ENCODE data around the gene HSH2D.

Gene HSH2D

DNA sequence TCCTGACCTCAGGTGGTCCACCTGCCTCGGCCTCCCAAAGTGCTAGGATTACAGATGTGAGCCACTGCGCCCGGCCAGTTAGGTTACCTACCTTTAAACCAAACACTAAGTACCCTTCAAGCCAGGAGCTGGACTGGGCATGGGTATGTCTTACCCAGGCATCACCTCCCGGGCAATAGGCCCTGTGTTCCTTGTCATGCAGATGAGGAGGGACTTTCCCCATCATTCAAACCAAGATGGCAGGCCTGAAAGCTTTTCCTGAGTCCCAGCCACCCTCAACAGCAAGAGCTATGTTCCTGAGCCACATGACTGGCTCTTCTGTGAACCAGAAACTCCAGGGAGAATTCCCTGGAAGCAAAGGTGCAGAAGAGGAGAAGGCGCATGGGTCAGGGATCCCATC, 22.3 kb upstream of the HSH2D start:
- DNase-seq, result no peak

DNA sequence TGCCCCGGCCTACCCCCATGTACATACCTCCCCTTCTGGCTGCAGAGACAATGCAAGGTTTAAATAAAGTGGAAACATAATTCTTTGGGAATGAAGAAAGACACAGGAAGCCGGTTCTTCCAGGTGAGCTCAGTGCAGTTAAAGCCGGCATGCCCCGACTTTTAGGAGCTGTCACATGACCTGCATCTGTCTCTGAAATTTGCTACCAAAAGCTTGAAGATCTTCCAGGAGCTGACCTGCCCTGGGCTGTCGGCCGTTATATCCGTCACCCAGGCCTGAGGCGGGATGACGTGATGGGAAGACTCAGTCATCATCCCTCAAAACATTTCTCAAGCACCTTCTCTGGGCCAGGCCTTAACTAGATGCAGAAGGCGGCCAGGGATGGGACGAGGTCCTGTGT, 21.5 kb upstream of the HSH2D start:
- no peak for DNase-seq

DNA sequence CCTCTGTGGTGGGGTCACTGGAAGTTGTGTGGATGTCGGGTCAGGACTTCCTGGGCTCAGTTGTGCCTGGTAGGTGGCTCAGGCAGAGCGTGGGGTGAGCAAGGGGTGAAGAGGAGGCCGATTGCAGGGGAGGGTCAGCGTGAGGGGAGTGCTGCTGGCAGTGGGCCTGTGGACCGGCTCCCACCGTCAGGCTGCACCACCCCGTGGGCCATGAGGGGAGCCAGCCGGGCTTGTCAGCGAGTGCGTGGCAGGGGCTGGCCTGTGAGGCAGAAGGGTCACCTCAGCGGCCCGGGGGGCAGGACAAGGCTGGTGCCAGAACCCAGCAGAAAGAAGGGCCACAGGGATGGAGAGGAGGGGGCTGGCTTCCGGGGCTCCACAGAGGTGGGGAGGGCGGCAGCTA, 18.5 kb upstream of the HSH2D start:
- DNase-seq, result no peak

DNA sequence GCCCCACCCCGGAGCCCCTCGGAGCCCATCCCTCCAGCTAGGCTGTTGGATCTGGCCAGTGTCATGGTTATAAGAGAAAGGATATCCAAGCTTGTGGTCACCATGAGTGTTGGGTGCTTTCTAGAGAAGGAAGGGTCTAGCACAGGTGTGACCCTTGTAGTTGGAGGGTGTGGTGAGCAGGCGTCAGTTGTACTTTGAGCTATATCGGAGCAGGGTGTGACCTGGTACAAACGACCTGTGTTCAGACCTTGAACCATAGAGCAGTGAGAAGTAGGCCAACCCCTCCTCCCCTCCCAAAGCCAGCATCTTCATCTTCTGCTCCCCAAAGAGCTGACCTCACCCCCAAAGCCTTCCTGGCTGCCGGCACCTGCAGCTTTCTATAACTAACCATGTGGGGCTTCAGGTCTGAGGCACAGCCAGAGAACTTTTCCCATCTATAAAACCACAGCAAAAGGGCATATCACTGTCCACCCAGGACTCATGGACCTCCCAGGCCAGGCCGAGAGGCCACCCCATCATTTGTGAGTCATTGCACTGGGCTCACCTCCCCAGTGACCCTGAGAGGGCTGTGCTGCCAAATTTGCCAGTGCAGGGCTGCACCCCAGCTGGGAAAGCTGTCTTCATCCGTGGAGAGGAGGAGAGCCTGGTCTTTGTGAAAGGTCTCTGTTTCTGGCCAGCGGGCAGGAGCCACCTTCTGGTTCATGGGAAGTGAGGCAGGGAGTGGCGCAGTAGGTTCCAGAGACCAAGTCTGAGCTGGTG, 17.6 kb upstream of the HSH2D start:
- no peak for DNase-seq

DNA sequence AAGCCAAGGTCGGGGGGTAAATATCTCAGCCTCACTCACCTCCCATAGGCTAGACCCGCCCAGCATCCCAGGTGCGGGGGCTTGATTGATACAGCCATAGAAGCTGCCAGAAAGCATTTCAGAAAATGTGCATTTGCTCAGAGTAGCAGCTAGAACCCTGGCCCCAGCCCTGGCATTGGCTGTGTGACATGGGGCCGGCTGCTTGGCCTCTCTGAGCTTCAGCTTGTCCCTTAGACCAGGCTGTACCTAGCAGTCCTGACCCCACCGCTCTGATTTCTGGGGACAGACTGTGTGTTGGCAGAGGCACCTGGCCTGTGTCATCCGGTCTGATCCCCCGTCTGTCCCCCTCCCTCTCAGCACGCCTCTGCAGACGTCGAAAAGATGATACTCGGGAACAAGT, 16.4 kb upstream of the HSH2D start:
- DNase-seq, result no peak

DNA sequence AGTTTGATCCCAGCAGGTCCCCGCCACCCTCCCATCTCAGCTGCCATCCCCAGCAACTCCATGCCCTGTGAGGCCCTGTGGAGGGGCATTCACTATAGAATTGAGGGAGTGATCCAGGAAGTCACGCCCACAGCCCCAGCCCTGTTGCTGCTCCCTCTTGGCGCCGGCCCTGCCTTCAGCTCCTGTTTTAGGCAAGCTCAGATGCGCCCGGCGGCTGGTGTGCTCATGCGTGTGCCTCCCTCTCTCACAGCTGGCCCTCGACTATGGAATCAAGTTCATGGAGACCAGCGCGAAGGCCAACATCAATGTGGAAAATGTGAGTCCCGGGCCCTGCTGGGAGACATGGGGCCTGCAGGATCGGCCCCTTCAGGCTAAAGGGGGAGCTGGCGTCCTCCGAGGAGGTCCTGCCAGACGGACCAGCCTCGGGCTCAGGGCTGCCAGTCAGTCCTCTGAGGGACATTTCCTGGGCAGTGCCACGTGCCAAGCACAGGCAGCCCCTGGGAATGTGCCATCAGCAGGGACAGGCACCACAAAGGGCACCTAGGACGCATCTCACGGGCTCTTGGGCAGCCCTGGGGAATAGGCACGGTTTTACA, 15.6 kb upstream of the HSH2D start:
- DNase-seq, result no peak

DNA sequence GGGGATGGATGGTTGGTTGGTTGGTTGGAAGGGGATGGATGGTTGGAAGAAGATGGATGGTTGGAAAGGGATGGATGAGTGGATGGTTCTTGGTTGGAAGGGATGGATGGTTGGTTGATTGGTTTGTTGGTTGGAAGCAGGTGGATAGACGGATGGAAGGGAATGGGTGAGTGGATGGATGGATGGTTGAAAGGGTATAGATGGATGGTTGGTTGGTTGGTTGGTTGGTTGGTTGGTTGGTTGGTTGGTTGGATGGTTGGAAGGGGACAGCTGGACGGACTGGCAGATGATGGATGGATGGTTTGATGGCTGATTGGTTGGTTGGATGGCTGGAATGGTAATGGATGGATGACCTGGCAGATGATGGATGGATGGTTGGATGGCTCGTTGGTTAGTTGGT, 11.8 kb upstream of the HSH2D start:
- no peak for DNase-seq

DNA sequence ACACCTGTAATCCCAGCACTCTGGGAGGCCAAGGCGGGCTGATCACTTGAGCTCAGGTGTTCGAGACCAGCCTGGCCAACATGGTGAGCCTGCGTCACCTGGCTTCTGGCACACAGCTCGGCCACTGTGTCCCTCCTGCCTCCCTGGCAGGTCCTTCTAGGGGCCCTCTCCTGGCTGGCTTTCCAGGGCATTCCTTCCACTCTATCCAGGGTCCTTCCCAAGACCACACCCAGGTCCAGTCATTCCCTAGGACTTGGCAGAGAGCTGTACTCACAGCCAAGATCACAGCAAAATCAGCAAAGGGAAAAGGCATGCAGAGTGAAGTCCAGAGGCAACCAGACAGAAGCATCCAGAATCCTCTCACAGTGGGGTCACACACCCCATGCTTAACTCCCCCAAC, 9.7 kb upstream of the HSH2D start:
- DNase-seq, result no peak

DNA sequence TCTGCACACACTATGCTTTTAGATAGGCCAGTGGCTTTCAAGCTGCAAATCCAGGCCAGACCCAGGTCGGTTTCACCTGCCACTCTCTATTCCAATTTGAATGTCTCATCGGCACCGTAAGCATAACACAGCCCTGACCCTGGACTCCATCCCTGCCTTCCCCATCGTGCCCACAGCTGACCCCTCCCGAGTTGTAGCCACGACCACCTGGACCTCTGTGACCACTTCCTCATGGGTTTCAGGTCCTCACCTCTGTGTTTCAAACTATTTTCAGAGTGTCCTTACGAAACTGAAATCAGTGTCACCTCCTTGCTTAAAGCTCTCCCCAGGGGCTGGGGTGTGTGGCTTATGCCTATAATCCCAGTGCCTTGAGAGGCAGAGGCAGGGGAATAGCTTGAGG, 9.0 kb upstream of the HSH2D start:
- no peak for DNase-seq

DNA sequence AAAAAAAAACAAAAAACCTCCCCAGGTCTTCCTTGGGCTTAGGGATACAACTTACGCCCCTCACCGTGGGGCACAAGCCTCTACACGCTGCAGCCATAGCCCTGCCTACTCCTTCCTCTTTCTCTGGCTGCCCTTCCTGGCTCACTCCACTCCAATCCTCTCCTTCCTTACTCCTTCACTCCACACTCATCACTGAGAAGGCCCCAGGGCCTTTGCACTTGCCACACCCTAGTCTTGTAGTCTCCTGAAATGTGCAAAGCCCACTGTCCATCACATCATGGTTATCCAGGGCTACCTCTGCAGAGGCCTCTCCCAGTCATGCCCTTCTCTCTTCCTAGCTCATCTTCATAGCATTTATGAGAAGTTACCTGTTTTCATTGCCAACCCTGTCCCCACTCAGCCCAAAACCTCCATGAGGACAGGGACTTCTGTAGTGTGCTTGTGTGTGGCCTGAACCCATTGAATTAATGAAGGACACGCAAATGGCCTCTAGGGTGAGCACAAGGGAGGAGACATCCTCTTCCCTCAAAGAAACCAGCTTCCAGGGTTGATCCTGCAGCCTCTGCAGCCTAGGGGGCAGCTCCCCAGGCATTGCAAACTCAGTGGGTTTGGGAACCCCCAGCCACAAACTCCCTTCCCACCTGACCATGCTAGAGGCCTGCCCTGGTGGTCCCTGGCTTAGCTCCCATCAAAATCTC, 7.9 kb upstream of the HSH2D start:
- no peak for DNase-seq

DNA sequence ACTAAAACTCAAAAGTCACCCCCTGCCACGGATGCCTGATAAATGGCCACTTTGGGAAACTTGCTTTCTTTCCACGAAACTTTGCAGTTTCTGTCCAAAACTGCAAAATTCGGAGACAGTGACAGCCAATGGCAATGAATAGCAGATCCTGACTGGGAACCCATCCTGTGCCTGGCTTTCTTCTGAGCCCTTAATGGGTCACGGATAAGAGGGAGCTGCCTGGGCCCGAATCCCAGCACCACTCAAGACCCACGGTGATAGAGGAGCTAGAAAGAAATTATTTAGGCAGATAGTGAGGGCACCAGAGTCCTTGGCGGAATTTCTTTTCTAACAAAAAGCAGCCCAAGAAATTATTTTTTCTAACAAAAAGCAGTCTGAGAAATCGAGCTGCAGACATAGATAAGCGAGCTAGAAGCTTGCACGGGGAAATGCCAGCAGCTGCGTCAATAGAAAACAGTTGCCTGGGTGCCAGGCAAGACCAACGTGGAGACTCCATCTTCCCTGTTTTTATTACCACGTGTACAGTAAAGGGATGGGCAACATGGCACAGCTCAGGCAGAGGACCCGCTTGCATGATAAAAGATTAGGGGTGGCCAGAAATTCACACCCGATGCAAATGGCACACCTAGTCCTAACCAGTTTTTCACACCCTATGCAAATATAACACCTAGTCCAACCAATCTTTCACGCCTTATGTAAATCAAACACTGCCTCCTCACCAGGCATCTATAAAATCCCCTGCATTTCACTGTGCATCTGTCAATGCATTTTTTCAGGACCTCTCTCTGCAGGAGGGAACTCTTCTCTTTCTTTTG, 7.1 kb upstream of the HSH2D start:
- DNase-seq, result no peak

DNA sequence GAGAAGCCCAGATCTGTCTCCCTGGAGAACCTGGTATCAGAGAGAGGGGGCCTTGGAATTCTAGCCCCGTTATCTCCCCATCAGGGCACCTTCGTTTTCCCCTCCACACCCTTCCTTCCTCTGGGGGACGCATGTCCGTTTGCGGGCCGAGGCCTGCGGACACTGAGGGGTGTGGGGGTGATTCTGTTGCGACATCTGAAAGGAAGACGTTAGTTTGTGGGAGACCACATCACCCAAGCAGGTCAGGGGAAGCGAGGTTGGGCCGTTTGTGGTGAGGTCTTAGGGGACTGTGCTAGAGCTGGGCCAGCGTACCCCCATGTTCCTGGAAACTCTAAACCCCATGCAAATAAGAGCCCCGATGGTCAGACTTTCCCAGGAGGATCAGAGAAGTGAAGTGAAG, 3.7 kb upstream of the HSH2D start:
- no peak for DNase-seq

DNA sequence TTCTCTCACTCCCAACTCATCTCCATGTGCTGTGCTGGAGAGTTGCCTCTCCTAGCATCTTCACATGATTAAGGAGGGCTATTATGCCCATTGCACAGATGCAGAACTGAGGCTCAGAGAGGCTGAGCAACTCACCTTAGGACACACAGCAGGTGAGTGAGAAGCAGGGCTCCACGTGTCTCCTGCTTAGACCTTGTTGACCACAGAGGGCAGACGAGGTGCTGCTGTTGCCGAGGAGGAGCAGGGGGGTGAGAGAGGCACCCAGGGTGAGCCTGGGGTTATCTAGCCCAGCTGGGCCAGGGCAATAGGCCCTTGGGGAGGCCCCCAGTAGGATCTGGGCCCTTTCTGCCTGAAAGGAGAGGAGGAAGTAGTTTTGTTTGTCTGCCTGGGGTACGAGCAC, 2.4 kb upstream of the HSH2D start:
- DNase-seq, result no peak

DNA sequence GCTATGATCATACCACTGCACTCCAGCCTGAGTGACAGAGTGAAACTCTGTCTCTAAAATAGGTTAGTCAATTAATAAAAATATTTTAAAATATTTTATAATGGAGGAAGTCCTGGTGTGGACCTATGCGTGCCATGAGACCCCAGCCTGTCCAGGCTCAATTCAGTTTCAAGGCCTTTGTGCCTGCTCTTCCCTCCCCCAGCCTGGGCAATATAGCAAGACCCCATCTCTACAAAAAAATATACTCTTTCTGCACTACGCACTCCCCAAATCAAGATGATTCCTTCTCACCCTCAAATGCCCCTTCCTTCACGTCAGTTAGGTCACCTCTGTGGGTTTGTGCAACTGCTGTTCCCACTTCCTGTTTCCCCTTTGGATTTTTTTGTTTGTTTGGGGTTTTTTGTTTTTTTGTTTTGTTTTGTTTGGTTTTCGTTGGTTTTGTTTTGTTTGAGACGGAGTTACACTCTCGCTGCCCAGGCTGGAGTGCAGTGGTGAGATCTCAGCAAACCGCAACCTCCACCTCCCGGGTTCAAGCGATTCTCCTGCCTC, 1.4 kb upstream of the HSH2D start:
- DNase-seq, result no peak

DNA sequence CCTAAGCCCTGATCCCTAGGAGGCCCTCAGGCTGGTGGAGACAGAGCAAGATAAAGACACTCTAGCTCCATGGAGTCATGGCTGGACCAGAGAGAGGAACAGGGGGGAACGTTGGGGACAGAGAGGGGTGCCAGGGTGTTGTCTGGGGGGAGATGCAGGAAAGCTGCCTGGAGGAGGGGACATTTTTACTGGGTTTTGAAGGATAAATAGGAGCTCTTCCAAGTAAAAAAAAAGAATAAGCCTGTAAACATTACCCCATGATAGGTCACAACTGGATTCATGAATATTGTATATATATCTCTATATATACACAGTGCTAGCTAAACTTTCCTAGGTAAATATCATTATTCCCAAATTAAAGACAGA, 714 bp downstream of the HSH2D start:
- no peak for DNase-seq

DNA sequence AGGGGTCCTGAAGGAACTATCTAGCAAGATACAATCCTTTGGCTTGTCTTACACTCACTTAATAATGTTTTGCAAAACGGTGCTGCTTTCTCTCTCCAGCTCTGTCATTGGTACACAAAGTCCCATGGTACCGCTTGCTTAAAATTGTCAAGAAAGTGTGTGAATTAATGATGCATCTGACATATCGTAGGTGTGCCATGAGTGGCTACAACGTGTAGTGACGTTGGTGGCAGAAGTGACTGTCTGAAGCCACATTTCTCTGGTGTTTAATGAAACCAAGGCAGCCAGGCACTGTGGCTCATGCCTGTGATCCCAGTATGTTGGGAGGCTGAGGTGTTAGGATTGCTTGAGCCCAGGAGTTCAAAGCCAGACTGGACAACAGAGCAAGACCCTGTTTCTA, 2.6 kb downstream of the HSH2D start:
- DNase-seq, result no peak

DNA sequence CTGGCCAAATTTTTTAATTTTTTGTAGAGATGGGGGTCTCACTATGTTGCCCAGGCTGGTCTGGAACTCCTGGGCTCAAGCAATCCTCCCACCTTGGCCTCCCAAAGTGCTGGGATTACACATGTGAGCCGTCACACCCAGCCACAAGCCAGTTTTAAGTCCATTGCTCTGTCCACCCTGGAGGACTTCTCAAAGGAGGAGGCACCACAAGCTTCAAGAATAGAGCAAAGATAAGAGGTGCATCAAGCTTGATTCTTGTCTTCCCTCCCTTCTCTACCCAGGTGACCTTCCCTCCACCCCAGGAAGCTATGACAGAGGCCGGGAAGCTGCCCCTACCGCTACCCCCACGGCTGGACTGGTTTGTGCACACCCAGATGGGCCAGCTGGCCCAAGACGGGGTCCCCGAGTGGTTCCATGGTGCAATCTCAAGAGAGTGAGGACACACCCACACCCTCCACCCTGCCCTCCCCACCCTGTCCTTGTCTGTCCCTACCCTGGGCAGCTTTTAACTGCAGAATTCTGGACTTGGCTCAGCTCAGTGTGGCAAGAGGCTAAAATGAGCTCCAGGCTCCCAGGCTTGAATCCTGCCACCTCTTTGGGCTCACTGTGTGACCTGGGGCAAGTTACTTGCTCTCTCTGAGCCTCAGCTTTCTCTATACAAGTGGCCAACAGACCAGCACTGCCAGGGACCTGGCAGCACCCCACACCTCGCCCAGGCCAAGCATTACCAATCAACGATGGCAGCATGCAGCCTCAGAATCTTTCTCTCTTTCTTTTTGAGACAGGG, 5.2 kb downstream of the HSH2D start:
- DNase-seq, result no peak

DNA sequence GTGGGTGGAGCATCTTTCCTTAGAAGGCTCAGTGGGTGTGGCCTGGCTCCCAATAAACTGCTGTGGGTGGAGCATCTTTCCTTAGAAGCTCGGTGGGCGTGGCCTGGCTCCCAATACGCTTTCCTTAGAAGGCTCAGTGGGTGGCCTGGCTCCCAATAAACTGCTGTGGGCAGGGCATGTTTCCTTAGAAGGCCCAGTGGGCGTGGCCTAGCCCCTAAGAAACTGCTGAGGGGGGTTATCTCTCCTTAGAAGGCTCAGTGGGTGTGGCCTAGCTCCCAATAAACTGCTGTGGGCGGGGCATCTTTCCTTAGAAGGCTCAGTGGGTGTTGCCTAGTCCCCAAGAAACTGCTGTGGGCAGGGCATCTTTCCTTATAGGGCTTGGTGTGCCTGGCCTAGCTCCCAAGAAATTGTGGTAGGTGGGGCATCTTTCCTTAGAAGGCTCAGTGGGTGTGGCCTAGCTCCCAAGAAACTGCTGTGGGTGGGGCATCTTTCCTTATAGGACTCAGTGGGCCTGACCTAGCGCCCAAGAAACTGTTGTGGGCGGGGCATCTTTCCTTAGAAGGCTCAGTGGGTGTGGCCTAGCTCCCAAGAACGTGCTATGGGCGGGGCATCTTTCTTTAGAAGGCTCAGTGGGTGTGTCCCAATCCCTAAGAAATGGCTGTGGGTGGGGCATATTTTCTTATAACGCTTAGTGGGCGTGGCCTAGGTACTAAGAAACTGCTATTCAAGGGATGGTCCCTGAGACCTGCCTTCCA, 10.3 kb downstream of the HSH2D start:
- no peak for DNase-seq

DNA sequence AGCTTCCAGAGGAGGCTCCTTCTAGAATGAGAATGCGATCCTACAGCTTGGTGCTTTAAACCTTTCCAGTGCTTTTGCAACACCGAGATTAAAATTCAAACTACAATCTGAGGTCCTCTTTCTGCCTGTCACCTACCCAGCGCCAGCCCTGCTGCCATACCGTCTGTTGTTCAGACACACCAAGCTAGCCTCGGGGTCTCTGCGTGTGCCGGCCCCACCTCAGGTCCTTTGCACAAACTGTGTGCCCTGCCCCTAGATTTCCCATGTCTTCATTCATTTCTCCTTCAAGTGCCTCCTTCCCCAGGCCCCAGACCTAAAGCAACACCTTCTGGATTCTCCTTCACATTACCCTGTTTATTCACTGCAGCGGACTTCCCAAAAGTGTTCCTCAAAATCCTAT, 11.1 kb downstream of the HSH2D start:
- no peak for DNase-seq

DNA sequence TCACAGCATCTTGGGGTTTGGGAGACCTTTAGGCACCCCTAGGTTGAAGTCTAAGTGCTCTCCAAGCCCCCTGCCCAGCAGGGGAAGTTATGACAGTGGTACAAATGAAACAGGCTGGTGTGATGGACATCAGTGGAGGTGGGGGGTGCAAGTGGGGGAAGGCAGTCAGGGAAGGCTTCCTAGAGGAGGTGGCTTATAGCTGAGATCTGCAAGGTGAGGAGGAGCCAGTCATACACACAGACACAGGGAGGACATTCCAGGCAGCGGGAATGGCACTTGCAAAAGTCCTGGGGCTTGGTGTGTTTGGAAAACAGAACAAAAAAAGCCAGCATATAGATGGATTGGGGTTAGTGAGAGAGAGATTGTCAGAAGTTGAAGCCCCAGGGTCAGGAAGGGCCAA, 11.6 kb downstream of the HSH2D start:
- no peak for DNase-seq

DNA sequence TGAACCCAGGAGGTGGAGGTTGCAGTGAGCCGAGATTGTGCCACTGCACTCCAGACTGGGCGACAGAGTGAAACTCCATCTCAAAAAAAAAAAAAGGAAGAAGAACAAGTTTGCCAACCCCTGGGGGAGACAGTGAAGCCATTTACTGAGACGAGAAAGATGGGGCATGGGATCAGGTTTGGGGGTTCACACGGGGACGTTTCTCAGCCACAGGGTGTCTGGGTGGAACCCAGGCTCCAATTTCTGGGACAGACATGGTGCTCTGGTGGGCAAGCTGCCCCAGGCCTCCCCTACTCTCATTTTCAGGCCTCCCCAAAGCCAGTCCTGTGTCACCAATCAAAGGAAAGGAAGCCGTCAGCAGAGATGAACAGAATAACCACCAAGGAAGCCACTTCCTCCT, 13.4 kb downstream of the HSH2D start:
- DNase-seq, result no peak

DNA sequence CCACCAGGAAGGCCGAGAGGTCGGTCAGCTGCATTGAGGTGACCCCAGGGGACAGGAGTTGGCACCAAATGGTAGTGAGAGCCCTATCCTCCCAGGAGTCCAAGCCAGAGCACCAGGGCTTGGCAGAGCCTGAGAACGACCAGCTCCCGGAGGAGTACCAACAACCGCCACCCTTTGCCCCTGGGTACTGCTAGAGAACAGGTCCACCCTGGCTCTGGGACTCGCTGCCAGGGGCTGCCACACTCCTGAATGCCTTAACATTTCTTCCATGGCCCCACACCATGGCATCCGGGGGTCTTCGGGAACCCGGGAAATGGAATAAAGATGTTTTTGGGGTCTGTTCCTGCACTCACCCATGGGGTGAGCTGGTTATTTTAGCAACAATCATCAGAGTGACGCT, 14.1 kb downstream of the HSH2D start:
- no peak for DNase-seq

Data from NCI-H2029 (cell line).